Suprapubic skin (tissue), 4 donors: ENCODE measurements around the gene ZDHHC11B.

Experiments
- CTCF ChIP-seq, 2 donors: fragments of 200-600 bp in 1 of 2; fragments of 450-650 bp in 1 of 2; sonication (generic) in 1 of 2; IDR thresholded peaks; one replicate each; pipeline ENCODE4 v1.5.1; 2016 to 2019; ENCODE audit warnings: antibody characterized with exemption in 2 of 2, mild to moderate bottlenecking in 1 of 2, moderate library complexity in 1 of 2
- EP300 ChIP-seq: sonication (generic); formaldehyde crosslinking; IDR thresholded peaks from one replicate; pipeline ENCODE4 v1.6.1; 2017; ENCODE audit warnings: antibody characterized with exemption
- POLR2A ChIP-seq, 2 donors: fragments of 450-650 bp; IDR thresholded peaks; one replicate each; pipeline ENCODE4 v1.6.1; 2017; ENCODE audit warnings: antibody characterized with exemption in 2 of 2, mild to moderate bottlenecking in 2 of 2, moderate library complexity in 2 of 2
- POLR2AphosphoS5 ChIP-seq, 3 donors: sonication (generic); formaldehyde crosslinking; IDR thresholded peaks; one replicate each; pipeline ENCODE4 v1.6.1; 2017; ENCODE audit warnings: antibody characterized with exemption in 3 of 3

- TF ChIP-seq EP300 (no peak), CTCF (IDR thresholded peaks at IDR 0.05) (peak; percentile 73 to 93), POLR2AphosphoS5 (IDR thresholded peaks at IDR 0.05) (no peak), POLR2A (IDR thresholded peaks at IDR 0.05) (no peak)
Observed at GRCh38 chr5:671459-672328, 112.8 kb downstream of the ZDHHC11B start.
